Neural crest cell (in vitro differentiated cells): ENCODE results near the gene LAMP5. TPM values are rescaled to one million over a fixed set of nuclear protein-coding genes. Genes with fewer than 3 reads are reported as not detected.

Experiments
- DNase-seq: peaks from one replicate; pipeline ENCODE4 v3.0.0; 2021; ENCODE audit warnings: low read depth, mixed read lengths, low spot score
- H3K27ac Mint-ChIP-seq: one replicate; pipeline ENCODE4 v1.8.0; 2021; ENCODE audit warnings: mild to moderate bottlenecking, mixed read lengths; ENCODE audit not compliant: unreplicated experiment
- H3K27me3 Mint-ChIP-seq: 2 replicates; pipeline ENCODE4 v1.8.0; 2021; ENCODE audit warnings: low read depth, mild to moderate bottlenecking, mixed read lengths
- H3K36me3 Mint-ChIP-seq: 2 replicates; pipeline ENCODE4 v1.8.0; 2021; ENCODE audit warnings: low read depth, mild to moderate bottlenecking, mixed read lengths
- H3K4me1 Mint-ChIP-seq: 2 replicates; pipeline ENCODE4 v1.8.0; 2021; ENCODE audit warnings: mixed read lengths
- H3K4me3 Mint-ChIP-seq: one replicate; pipeline ENCODE4 v1.8.0; 2021; ENCODE audit warnings: mild to moderate bottlenecking, mixed read lengths
- H3K9me3 Mint-ChIP-seq: 2 replicates; pipeline ENCODE4 v1.8.0; 2021; ENCODE audit warnings: mixed read lengths
- CTCF ChIP-seq: fragments of 200-600 bp; sonication (generic); conservative IDR thresholded peaks from 2 replicates; pipeline ENCODE4 v1.5.0; 2021; ENCODE audit warnings: antibody characterized with exemption, mild to moderate bottlenecking
- total RNA-seq: library from RNA; stranded (reverse); gene quantifications from 2 replicates; pipeline ENCODE4 v1.2.1, GENCODE V29; 2021

LAMP5 gene
- total RNA-seq, 1 donor from 2014 or later = 0.98 TPM

GRCh38 chr20:9498322-9498721 is 16.1 kb upstream of the LAMP5 start:
- no peaks in the 10 kb centered on the region for H3K4me1 Mint-ChIP-seq
- DNase-seq = no peak
- peaks cover under 1% of the 10 kb centered on the region for H3K27me3 Mint-ChIP-seq
- H3K27ac Mint-ChIP-seq = no peak overlapping the region
- H3K9me3 Mint-ChIP-seq = peaks cover 8% of the 10 kb centered on the region
- TF ChIP-seq CTCF = no peak
- no peak overlapping the region for H3K4me3 Mint-ChIP-seq
- H3K36me3 Mint-ChIP-seq = no peaks in the 10 kb centered on the region

DNA sequence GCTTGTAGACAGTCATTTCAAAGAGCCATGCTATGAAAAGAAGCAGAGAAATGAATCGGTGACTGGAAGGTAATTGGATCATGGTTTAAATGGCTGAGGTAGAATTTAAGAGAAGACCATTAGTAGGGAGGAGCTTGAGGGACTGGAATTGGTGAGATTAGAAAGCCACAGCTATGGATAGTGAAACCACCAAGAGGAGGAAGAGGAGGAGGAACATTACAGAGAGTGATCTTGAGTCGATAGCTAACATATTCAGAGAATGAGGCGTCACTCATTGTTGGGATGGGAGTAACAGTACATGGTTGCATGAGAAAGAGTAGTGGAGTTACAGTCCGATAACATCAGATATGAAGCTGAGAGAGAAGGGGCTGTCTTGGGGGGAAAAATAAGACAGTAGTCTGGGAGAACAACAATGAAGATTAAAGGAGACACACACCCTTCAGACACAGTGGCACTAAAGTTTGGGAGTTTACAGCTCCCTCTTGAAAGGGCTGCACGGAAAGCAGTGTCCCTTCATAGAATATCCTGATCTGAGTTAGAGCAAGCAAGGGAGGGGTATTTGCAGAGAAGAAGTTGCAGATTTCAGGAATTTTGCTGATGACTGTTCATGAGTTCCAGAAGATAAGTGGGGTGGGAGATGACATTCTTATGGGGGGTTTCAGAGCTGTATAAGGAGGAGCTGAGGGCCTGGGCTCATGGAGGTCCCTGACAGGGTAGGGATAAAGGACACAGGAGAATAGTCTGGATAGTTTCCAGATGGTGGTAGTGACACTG is 15.1 kb upstream of the LAMP5 start:
- no peaks in the 10 kb centered on the region for H3K36me3 Mint-ChIP-seq
- no peaks in the 10 kb centered on the region for H3K4me1 Mint-ChIP-seq
- DNase-seq = no peak
- H3K27me3 Mint-ChIP-seq = peaks cover 10% of the 10 kb centered on the region
- no peak overlapping the region for H3K27ac Mint-ChIP-seq
- peaks cover 7% of the 10 kb centered on the region for H3K9me3 Mint-ChIP-seq
- no peak for TF ChIP-seq CTCF
- no peak overlapping the region for H3K4me3 Mint-ChIP-seq

DNA sequence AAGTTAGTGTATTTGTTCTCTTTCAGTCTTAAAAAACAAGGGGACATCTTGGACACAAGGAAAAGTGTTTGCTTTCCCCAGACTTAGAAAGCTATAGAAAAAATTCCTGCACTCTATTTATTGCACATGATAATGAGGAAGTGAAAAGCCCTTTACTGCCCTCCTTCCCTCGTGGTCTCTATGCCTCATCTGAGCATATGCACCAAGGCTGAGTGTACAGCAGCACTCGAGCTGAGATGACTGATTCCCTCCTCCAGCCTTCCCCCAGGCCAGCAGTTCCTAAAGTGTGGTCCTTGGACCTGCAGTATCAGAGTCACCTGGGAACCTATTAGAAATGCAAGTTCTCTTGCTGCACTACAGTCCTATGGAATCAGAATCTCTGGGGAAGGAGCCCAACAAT is 14.3 kb upstream of the LAMP5 start:
- no peak for TF ChIP-seq CTCF
- no peak for DNase-seq
- no peaks in the 10 kb centered on the region for H3K4me1 Mint-ChIP-seq
- peaks cover 3% of the 10 kb centered on the region for H3K9me3 Mint-ChIP-seq
- no peak overlapping the region for H3K4me3 Mint-ChIP-seq
- H3K27ac Mint-ChIP-seq = no peak overlapping the region
- H3K27me3 Mint-ChIP-seq = peaks cover 15% of the 10 kb centered on the region
- H3K36me3 Mint-ChIP-seq = no peaks in the 10 kb centered on the region

DNA sequence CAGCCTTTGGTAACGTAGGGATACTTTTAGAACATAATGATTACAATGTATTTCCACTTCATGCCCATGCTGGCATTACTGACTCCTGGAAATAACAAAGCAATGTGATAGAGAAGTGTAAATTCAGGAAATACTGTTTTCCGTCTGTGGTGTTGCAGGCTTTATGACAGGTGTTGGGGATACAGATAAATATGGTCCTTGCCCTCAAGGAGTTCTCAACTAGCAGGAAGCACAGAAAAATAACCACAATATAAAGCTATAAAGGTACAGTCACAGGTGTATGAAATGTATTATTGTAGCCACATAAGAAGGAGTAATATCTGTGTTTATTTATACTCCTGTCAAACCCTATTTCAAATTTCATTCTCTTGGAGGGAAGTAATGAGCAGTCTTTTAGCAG is 12.9 kb upstream of the LAMP5 start:
- DNase-seq = no peak
- H3K36me3 Mint-ChIP-seq = no peaks in the 10 kb centered on the region
- peaks cover 29% of the 10 kb centered on the region for H3K27me3 Mint-ChIP-seq
- no peak for TF ChIP-seq CTCF
- H3K27ac Mint-ChIP-seq = no peak overlapping the region
- no peaks in the 10 kb centered on the region for H3K9me3 Mint-ChIP-seq
- H3K4me3 Mint-ChIP-seq = no peak overlapping the region
- H3K4me1 Mint-ChIP-seq = no peaks in the 10 kb centered on the region

DNA sequence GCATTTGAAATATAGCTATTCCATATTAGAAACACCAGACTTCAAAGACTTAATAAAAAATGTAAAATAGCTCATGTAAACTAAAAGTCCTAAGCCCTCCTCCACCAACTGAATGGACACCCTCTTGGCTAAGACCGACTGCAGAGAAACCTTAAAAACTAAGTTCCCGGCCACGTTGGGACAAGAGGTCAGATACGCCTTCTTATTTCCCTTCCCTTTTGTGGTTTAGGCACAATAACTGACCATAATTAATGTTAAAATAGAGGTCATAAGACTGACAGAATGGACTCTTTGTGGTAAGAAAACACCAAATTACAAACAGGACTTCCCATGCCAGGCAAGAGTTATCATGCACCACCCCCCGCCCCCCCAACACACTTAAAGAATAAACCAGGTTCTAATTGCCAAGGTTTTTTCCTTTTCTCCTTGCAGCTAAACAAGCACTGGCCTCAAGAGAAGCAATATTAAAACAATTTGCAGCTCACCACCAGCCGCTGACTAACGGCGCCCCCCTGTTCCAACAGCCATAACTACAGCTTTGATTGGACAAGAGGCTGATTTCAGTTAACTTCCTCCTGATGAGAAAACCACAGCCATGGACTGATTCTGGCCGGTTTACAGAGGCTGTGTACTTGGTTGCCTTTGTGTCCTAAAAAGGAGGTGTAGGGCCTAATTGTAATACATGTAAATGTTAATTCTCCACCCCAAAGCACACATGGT is 10.7 kb upstream of the LAMP5 start:
- no peak overlapping the region for H3K27ac Mint-ChIP-seq
- DNase-seq = no peak
- no peak for TF ChIP-seq CTCF
- no peaks in the 10 kb centered on the region for H3K4me1 Mint-ChIP-seq
- H3K27me3 Mint-ChIP-seq = peaks cover 51% of the 10 kb centered on the region
- no peaks in the 10 kb centered on the region for H3K36me3 Mint-ChIP-seq
- no peak overlapping the region for H3K4me3 Mint-ChIP-seq
- H3K9me3 Mint-ChIP-seq = no peaks in the 10 kb centered on the region
